Measurements from ENCODE around the gene MED25.

The MED25 gene

GRCh38 chr19:49790866-49791265, 27.2 kb upstream of the MED25 start:
- no peaks in the 10 kb centered on the region for H3K27me3 ChIP-seq (ENCODE audit: low read length)
- TF ChIP-seq EZH2phosphoT487 (conservative IDR thresholded peaks at IDR 0.05; ENCODE audit: low read length) (no peak), CTCF (IDR thresholded peaks at IDR 0.05; ENCODE audit: insufficient read depth, low read length, poor library complexity, severe bottlenecking) (no peak)
- no peak overlapping the region for H3K9ac ChIP-seq (ENCODE audit: low read length)
- no peaks in the 10 kb centered on the region for H3K9me3 ChIP-seq (ENCODE audit: insufficient read depth, low read length)
- no peak overlapping the region for H3K4me2 ChIP-seq (ENCODE audit: low read depth, low read length, poor library complexity, severe bottlenecking)
- no peak overlapping the region for H3K27ac ChIP-seq (ENCODE audit: low read depth, low read length)
- H4K20me1 ChIP-seq (ENCODE audit: low read depth, low read length), result no peaks in the 10 kb centered on the region
- no peaks in the 10 kb centered on the region for H3K79me2 ChIP-seq (ENCODE audit: insufficient read depth, low read length)
- no peak overlapping the region for H2AFZ ChIP-seq (ENCODE audit: low read depth, low read length, severe bottlenecking)
- no peak overlapping the region for H3K4me3 ChIP-seq (ENCODE audit: insufficient read depth, low read length, poor library complexity, severe bottlenecking)
- no peaks in the 10 kb centered on the region for H3K9me2 ChIP-seq (replicated peaks; ENCODE audit: insufficient read depth, low read length)
- H3F3A ChIP-seq (ENCODE audit: insufficient read depth), result no peaks in the 10 kb centered on the region
- no peaks in the 10 kb centered on the region for H3K36me3 ChIP-seq (ENCODE audit: low read length)

- Histone ChIP-seq H3K4me3 (ENCODE audit: insufficient read depth, low read length, poor library complexity, severe bottlenecking) (no peak overlapping the region), H3F3A (ENCODE audit: insufficient read depth) (no peaks in the 10 kb centered on the region), H3K9me3 (ENCODE audit: insufficient read depth, low read length) (no peaks in the 10 kb centered on the region), H4K20me1 (ENCODE audit: low read depth, low read length) (no peaks in the 10 kb centered on the region), H3K9ac (ENCODE audit: low read length) (no peak overlapping the region), H3K36me3 (ENCODE audit: low read length) (no peaks in the 10 kb centered on the region), H2AFZ (ENCODE audit: low read depth, low read length, severe bottlenecking) (no peak overlapping the region), H3K27me3 (ENCODE audit: low read length) (no peaks in the 10 kb centered on the region), H3K27ac (ENCODE audit: low read depth, low read length) (no peak overlapping the region), H3K79me2 (ENCODE audit: insufficient read depth, low read length) (no peaks in the 10 kb centered on the region), H3K4me2 (ENCODE audit: low read depth, low read length, poor library complexity, severe bottlenecking) (no peak overlapping the region), H3K9me2 (replicated peaks; ENCODE audit: insufficient read depth, low read length) (no peaks in the 10 kb centered on the region)
- no peak for TF ChIP-seq CTCF (IDR thresholded peaks at IDR 0.05; ENCODE audit: insufficient read depth, low read length, poor library complexity, severe bottlenecking)
- TF ChIP-seq EZH2phosphoT487 (conservative IDR thresholded peaks at IDR 0.05; ENCODE audit: low read length), result no peak
Measured at GRCh38 chr19:49791776-49792445, 26.2 kb upstream of the MED25 start.

GRCh38 chr19:49792829-49793560, 25.1 kb upstream of the MED25 start:
- H3K36me3 ChIP-seq (ENCODE audit: low read length), result no peaks in the 10 kb centered on the region

More at GRCh38 chr19:49792829-49793560, 25.1 kb upstream of the MED25 start:
- H3K4me3 ChIP-seq (ENCODE audit: insufficient read depth, low read length, poor library complexity, severe bottlenecking), result no peak overlapping the region
- no peaks in the 10 kb centered on the region for H3K79me2 ChIP-seq (ENCODE audit: insufficient read depth, low read length)
- H2AFZ ChIP-seq (ENCODE audit: low read depth, low read length, severe bottlenecking), result no peak overlapping the region
- no peaks in the 10 kb centered on the region for H3K9me3 ChIP-seq (ENCODE audit: insufficient read depth, low read length)
- H3K9me2 ChIP-seq (replicated peaks; ENCODE audit: insufficient read depth, low read length), result no peaks in the 10 kb centered on the region
- no peaks in the 10 kb centered on the region for H4K20me1 ChIP-seq (ENCODE audit: low read depth, low read length)
- H3F3A ChIP-seq (ENCODE audit: insufficient read depth), result no peaks in the 10 kb centered on the region
- no peak overlapping the region for H3K27ac ChIP-seq (ENCODE audit: low read depth, low read length)
- no peak overlapping the region for H3K4me2 ChIP-seq (ENCODE audit: low read depth, low read length, poor library complexity, severe bottlenecking)
- H3K27me3 ChIP-seq (ENCODE audit: low read length), result no peaks in the 10 kb centered on the region
- TF ChIP-seq CTCF (IDR thresholded peaks at IDR 0.05; ENCODE audit: insufficient read depth, low read length, poor library complexity, severe bottlenecking) (no peak), EZH2phosphoT487 (conservative IDR thresholded peaks at IDR 0.05; ENCODE audit: low read length) (no peak)
- no peak overlapping the region for H3K9ac ChIP-seq (ENCODE audit: low read length)
